ENCODE measurements around the gene PROS1. TPM values are rescaled to one million over a fixed set of nuclear protein-coding genes. Genes with fewer than 3 reads are reported as not detected.
"Not testable (repeated sequence)": the region's sequence is repeated elsewhere in the genome, so short reads cannot be mapped to it uniquely, and the experiment has no call there.

Gene PROS1
- polyA plus RNA-seq, 2 of the 4 experiments (the other 2 are of a cell fraction) = 13.8 to 28.0 TPM

DNA sequence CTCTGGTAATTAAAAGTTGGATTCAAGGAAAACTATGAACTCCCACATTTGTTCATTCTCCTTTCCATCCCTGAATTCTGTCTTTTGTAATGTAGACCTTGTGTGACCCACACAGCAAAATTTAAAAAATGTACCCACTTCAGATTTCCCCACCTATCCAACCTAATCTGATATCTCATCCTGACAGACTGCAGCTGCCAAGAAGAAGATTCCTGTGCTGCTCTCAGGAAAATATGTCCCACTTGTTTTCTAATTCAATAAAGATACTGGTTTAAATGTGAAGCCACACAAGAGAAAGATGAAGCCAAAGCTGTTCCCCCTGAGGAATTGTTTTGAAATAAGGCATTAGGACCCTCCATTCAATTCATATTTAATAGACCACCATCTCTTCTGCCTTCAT lies 100.3 kb downstream of the PROS1 start:
- ATAC-seq; CTCF ChIA-PET; H3K27ac ChIP-seq; POLR2A ChIA-PET; H3K4me2 ChIP-seq; H3K4me1 ChIP-seq; H3K9me3 ChIP-seq; H3K4me3 ChIP-seq; DNase-seq (ENCODE audit: low read depth in 1 of 2, low spot score in 1 of 2); FAIRE-seq: not testable (repeated sequence)

DNA sequence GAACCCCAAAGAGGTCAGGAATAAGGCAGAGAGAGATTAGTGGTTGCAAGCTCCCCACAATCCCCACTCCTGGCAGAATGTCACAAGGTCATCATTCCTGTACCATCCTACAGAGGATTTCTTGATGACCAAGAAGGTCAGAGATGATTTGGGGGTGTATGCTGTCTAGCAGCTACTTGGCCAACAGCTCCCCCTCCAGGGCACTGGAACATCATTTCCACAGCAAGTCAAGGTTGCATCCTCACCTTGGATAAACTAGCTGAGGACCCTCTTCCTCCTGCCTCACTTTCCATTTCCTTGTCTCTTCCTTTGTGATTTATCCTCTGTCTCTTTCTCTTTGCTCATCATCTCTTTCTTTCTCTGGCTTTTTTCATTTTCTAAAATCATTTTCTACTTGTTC lies 106.3 kb downstream of the PROS1 start:
- FAIRE-seq (no peak), ATAC-seq (no peak), DNase-seq (ENCODE audit: low read depth in 1 of 2, low spot score in 1 of 2) (no peak)
- Histone ChIP-seq H3K4me2 (no peak overlapping the region), H3K9me3 (no peaks in the 10 kb centered on the region), H3K27ac (no peak overlapping the region), H3K4me1 (no peaks in the 10 kb centered on the region), H3K4me3 (no peak overlapping the region)
- TF ChIP-seq CHD4 (IDR thresholded peaks at IDR 0.05; ENCODE audit: borderline replicate concordance) (no peak), SMC3 (IDR thresholded peaks at IDR 0.05) (no peak), RARB (CRISPR knock-in tag; IDR thresholded peaks at IDR 0.05) (no peak), GATA3 (IDR thresholded peaks at IDR 0.05; ENCODE audit: borderline replicate concordance) (no peak), REST (IDR thresholded peaks at IDR 0.05) (no peak), HOXB13 (CRISPR knock-in tag; IDR thresholded peaks at IDR 0.05; ENCODE audit: low read depth) (no peak), MAX (IDR thresholded peaks at IDR 0.05) (no peak), CBX8 (IDR thresholded peaks at IDR 0.05) (no peak), CHD2 (IDR thresholded peaks at IDR 0.05; ENCODE audit: low read length, partially characterized antibody) (no peak)
- TF ChIP-seq, protein P1, sequence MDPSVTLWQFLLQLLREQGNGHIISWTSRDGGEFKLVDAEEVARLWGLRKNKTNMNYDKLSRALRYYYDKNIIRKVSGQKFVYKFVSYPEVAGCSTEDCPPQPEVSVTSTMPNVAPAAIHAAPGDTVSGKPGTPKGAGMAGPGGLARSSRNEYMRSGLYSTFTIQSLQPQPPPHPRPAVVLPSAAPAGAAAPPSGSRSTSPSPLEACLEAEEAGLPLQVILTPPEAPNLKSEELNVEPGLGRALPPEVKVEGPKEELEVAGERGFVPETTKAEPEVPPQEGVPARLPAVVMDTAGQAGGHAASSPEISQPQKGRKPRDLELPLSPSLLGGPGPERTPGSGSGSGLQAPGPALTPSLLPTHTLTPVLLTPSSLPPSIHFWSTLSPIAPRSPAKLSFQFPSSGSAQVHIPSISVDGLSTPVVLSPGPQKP (IDR thresholded peaks at IDR 0.05; ENCODE audit: low read depth, low read length) = no peak
- ChIA-PET CTCF (interaction anchor here (1.2 kb wide), 1 partner anchor 26 kb away, joined by 3 read pairs; no protein-coding TSS in a partner anchor), POLR2A (no interaction called here)

- H3K4me1 ChIP-seq = no peaks in the 10 kb centered on the region
- ATAC-seq (no peak), FAIRE-seq (no peak), DNase-seq (ENCODE audit: low read depth in 1 of 2, low spot score in 1 of 2) (no peak)
- ChIA-PET POLR2A (no interaction called here), CTCF (no interaction called here)
- TF ChIP-seq MAFK (IDR thresholded peaks at IDR 0.05; ENCODE audit: partially characterized antibody) (no peak), EHF (CRISPR knock-in tag; IDR thresholded peaks at IDR 0.05) (no peak), HOXA7 (CRISPR knock-in tag; IDR thresholded peaks at IDR 0.05) (no peak), MAZ (IDR thresholded peaks at IDR 0.05; ENCODE audit: borderline replicate concordance, low read depth, low read length) (no peak), ESRRA (IDR thresholded peaks at IDR 0.05; ENCODE audit: borderline replicate concordance, low read length) (no peak), POLR2A (IDR thresholded peaks at IDR 0.05; ENCODE audit: low read length) (no peak), ZSCAN20 (CRISPR knock-in tag; IDR thresholded peaks at IDR 0.05) (no peak), SMC3 (IDR thresholded peaks at IDR 0.05) (no peak), JUNB (IDR thresholded peaks at IDR 0.05) (no peak), TP53 (CRISPR knock-in tag; IDR thresholded peaks at IDR 0.05) (no peak), JUN (IDR thresholded peaks at IDR 0.05) (no peak), NR3C1 (IDR thresholded peaks at IDR 0.05) (no peak), CBX2 (IDR thresholded peaks at IDR 0.05; ENCODE audit: borderline replicate concordance, low read depth) (no peak), SREBF2 (IDR thresholded peaks at IDR 0.05) (no peak), NFE2L2 (conservative IDR thresholded peaks at IDR 0.05; ENCODE audit: low read length) (no peak), EHMT2 (IDR thresholded peaks at IDR 0.05; ENCODE audit: low read depth) (no peak)
- TF ChIP-seq, protein P2, sequence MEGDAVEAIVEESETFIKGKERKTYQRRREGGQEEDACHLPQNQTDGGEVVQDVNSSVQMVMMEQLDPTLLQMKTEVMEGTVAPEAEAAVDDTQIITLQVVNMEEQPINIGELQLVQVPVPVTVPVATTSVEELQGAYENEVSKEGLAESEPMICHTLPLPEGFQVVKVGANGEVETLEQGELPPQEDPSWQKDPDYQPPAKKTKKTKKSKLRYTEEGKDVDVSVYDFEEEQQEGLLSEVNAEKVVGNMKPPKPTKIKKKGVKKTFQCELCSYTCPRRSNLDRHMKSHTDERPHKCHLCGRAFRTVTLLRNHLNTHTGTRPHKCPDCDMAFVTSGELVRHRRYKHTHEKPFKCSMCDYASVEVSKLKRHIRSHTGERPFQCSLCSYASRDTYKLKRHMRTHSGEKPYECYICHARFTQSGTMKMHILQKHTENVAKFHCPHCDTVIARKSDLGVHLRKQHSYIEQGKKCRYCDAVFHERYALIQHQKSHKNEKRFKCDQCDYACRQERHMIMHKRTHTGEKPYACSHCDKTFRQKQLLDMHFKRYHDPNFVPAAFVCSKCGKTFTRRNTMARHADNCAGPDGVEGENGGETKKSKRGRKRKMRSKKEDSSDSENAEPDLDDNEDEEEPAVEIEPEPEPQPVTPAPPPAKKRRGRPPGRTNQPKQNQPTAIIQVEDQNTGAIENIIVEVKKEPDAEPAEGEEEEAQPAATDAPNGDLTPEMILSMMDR (IDR thresholded peaks at IDR 0.05) = no peak
- no peak overlapping the region for H3K4me3 ChIP-seq
- WGBS (ENCODE audit: missing lambda C conversion rate) = 17% methylated on average over 2 of the region's 2 CpGs
- no peaks in the 10 kb centered on the region for H3K9me3 ChIP-seq
- H3K4me2 ChIP-seq = no peak overlapping the region
- H3K27ac ChIP-seq = no peak overlapping the region
Measured at GRCh38 chr3:93861017-93861416, 112.7 kb downstream of the PROS1 start.
